Muscle of arm (tissue), 12 donors: ENCODE measurements around the gene SH2D2A. TPM values are rescaled to one million over a fixed set of nuclear protein-coding genes. Genes with fewer than 3 reads are reported as not detected.

ENCODE experiments used
- DNase-seq: peaks from one replicate; pipeline ENCODE4 v3.0.0-alpha.2; 2013
- polyA plus RNA-seq, 12 donors: library from polyadenylated mRNA; unstranded; fragments of 120-200 nt; gene quantifications; one replicate each; pipeline ENCODE4 v1.2.1, GENCODE V29; 2013; ENCODE audit not compliant: insufficient read length in 12 of 12

The SH2D2A gene
- polyA plus RNA-seq, 12 donors: 0.26 to 1.4 (median 0.56) TPM; not detected in 2

GRCh38 chr1:156804572-156805243 lies 11.9 kb downstream of the SH2D2A start:
- no peak for DNase-seq

GRCh38 chr1:156804026-156804425 lies 12.6 kb downstream of the SH2D2A start:
- DNase-seq: no peak

GRCh38 chr1:156803086-156803851 lies 13.4 kb downstream of the SH2D2A start:
- DNase-seq: no peak

- no peak for DNase-seq
These were observed 14.2 kb downstream of the SH2D2A start for GRCh38 chr1:156802421-156802935.

- no peak for DNase-seq
These were observed 15.1 kb downstream of the SH2D2A start for GRCh38 chr1:156801409-156802121.

GRCh38 chr1:156797212-156797871 lies 19.3 kb downstream of the SH2D2A start:
- peak; percentile 50 for DNase-seq

GRCh38 chr1:156796340-156797097 lies 20.1 kb downstream of the SH2D2A start:
- DNase-seq: no peak

- DNase-seq: no peak
These were observed 20.9 kb downstream of the SH2D2A start for GRCh38 chr1:156795787-156796186.

- DNase-seq: no peak
These were observed 21.3 kb downstream of the SH2D2A start for GRCh38 chr1:156795374-156795733.

GRCh38 chr1:156794506-156795373 lies 21.9 kb downstream of the SH2D2A start:
- no peak for DNase-seq

- no peak for DNase-seq
These were observed 26.9 kb downstream of the SH2D2A start for GRCh38 chr1:156789621-156790318.

- no peak for DNase-seq
These were observed 28.5 kb downstream of the SH2D2A start for GRCh38 chr1:156788136-156788535.

GRCh38 chr1:156786640-156787039 lies 30.0 kb downstream of the SH2D2A start:
- no peak for DNase-seq

GRCh38 chr1:156785458-156785857 lies 31.2 kb downstream of the SH2D2A start:
- no peak for DNase-seq

GRCh38 chr1:156781585-156782186 lies 35.0 kb downstream of the SH2D2A start:
- no peak for DNase-seq

- no peak for DNase-seq
These were observed 39.1 kb downstream of the SH2D2A start for GRCh38 chr1:156777573-156777972.

GRCh38 chr1:156776942-156777341 lies 39.7 kb downstream of the SH2D2A start:
- no peak for DNase-seq

GRCh38 chr1:156775799-156776198 lies 40.8 kb downstream of the SH2D2A start:
- no peak for DNase-seq

GRCh38 chr1:156773607-156774006 lies 43.0 kb downstream of the SH2D2A start:
- DNase-seq: no peak
